CD1c-positive myeloid dendritic cell (primary cell): ENCODE measurements around the gene ECE2.
A peak's percentile ranks its signal among the peaks of the same experiment; 100 is the strongest.

Experiments used
- DNase-seq: peaks from one replicate; pipeline ENCODE4 v3.0.0-alpha.2; 2016; ENCODE audit errors: extremely low spot score

ECE2 gene

DNA sequence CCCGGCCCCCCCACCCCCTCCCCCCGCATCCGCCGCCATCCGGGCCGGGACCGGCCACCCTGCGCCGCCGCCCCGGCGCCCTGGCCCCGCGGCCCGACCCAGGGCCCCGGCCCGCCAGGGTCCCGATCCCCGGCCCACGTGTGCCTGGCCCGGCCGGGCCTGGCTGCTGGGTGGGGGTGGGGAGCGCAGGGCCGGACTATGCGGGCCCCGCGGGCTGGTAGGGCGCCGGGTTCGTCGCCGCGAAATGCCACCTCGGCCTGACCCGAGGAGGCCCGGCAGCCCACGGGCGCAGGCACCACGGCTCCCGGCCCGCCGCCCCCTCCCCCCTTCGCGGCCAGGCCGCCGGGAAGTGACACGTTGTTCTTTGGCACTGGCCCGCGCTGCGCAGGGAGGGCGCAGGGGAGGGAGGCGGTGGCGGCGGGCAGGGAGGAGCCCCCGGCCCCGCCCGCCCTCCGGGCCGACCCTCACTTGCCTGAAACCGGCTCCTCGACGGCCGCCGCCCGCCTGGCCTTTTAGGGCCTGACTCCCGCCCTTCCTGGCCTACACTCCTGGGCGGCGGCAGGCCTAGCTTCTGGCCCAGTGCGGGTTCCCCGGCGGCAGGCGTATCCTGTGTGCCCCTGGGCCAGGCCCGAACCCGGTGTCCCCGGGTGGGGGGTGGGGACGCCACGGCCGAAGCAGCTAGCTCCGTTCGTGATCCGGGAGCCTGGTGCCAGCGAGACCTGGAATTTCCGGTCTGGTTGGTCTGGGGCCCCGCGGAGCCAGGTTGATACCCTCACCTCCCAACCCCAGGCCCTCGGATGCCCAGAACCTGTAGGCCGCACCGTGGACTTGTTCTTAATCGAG lies 39.1 kb downstream of the ECE2 start:
- DNase-seq, result peak; percentile 79

DNA sequence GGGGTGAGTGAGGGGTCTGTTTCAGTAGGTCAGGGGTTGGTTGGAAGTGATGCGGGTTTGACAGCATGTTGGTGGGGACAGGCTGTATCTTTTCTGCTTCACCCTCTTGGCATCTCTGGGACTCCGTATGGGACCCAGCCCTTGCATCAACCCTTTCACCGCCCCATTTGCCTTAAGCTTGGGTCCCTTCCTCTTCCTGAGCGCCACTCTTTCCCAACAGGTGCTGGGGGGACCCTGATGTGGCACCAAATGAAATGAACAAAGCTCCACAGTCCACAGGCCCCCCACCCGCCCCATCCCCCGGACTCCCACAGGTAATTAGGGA lies 39.7 kb downstream of the ECE2 start:
- DNase-seq, result peak; percentile 26

DNA sequence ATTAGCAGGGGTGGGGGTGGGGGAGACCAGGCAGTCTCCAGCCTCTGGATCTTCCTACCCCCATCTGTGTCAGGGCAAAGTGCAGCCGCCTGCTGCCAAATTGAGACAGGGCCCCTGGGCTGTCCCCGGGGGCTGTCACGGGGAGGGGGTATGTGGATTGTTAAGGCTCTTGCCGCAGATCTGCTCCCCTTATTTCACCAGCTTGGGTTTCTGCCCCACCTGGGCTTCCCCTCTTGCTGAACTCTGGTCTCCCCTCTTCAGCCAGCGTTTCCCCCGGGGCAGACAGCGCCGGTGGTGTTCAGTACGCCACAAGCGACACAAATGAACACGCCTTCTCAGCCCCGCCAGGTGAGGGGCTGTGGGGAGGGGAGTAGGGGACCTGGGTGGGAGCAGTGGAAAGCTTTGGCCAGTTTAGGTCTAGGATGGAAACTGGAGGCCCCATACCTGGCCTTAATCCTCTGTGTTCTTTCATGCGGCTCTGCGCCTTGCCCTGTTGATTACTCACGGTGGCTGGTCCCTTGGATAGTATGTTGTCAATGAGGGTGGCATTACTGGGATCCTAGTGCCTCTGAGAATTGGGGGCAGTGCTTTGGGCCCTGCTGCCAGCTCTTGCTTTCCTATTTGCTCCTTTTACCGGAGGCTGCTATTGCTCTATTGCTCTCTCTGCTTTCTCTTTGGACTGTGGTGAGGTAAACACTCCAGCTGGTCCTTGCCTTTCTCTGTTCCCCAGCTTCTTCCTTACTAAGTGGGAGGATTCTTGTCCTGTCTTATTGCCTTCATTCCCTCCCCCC lies 40.2 kb downstream of the ECE2 start:
- no peak for DNase-seq

DNA sequence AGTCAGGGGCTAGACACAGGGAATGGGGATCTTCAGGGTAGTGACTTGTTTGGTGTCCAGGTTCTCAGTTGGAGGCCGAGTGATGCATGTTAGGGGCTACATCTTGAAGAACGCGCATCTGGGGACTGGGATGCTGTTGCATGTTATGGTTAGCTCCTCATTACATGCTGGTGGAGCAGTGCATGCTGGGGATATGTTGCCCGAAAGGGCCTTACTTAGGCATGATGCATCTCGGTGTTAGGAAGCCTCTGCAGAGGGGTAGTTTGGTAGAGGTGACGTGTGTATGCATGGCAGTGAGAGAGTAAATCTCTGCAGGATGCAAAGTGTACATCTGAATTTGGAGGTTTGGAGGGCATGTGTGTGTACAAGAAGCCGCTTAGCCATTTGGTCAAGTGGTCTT lies 41.0 kb downstream of the ECE2 start:
- DNase-seq, result no peak

DNA sequence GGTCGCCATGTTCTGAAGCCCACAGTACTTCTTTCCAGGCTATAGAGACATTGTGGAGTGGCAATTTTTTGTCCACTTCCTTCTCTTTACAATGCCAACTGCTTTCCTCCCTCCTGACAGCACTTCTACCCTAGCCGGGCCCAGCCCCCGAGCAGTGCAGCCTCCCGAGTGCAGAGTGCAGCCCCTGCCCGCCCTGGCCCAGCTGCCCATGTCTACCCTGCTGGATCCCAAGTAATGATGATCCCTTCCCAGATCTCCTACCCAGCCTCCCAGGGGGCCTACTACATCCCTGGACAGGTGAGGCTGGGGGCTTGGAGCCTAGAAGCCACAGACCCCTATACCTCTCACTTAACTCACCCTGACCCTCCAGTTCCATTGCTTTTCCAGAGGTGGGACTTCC lies 41.4 kb downstream of the ECE2 start:
- no peak for DNase-seq

DNA sequence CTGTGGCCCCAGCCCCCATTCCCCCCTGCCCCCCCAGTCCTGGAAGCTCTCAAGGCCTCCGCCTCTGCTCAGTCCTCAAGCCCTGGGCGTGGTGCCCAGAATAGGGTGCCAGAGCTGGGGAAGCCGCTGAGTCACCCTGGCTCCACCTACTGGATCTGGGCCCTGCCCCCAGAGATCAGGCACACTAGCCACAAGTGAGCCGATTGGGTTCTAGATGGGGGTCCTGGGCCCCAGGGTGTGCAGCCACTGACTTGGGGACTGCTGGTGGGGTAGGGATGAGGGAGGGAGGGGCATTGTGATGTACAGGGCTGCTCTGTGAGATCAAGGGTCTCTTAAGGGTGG lies 44.3 kb downstream of the ECE2 start:
- DNase-seq, result peak; percentile 85

DNA sequence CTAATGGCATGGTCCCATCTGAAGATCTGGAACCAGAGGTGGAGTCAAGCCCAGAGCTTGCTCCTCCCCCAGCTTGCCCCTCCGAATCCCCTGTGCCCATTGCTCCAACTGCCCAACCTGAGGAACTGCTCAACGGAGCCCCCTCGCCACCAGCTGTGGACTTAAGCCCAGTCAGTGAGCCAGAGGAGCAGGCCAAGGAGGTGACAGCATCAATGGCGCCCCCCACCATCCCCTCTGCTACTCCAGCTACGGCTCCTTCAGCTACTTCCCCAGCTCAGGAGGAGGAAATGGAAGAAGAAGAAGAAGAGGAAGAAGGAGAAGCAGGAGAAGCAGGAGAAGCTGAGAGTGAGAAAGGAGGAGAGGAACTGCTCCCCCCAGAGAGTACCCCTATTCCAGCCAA lies 45.8 kb downstream of the ECE2 start:
- no peak for DNase-seq

DNA sequence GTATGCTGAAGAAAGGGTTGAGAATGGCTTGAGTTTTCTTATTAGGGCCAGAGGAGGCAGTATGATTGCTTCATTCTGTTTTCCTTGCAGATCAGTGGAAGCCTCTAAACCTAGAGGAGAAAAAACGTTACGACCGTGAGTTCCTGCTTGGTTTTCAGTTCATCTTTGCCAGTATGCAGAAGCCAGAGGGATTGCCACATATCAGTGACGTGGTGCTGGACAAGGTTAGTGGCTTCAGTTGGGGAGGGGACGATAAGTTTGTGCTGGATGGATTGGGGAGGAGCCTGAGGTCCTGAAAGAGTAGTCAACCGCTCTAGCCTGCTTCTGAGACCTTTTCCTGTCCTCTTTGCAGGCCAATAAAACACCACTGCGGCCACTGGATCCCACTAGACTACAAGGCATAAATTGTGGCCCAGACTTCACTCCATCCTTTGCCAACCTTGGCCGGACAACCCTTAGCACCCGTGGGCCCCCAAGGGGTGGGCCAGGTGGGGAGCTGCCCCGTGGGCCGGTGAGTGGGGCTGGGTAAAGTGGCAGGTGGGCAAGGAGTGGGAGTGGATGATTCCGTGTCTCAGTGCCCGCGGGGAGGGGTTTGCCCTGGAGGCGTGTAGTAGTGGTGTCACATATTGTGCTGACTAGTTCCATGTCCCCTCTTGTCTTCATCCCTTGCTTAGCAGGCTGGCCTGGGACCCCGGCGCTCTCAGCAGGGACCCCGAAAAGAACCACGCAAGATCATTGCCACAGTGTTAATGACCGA lies 47.1 kb downstream of the ECE2 start:
- peak; percentile 85 for DNase-seq

DNA sequence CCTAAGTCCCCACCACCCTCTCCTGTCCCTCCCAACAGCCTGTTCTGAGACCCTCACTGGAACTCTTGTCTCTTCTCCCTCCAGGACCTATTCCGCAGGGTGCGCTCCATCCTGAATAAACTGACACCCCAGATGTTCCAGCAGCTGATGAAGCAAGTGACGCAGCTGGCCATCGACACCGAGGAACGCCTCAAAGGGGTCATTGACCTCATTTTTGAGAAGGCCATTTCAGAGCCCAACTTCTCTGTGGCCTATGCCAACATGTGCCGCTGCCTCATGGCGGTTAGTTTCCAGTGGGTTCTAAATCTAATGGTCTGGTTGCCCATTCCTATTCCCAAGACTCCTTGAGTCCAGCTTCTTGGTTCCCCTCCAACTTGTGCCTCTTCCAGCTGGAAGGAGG lies 47.9 kb downstream of the ECE2 start:
- no peak for DNase-seq

DNA sequence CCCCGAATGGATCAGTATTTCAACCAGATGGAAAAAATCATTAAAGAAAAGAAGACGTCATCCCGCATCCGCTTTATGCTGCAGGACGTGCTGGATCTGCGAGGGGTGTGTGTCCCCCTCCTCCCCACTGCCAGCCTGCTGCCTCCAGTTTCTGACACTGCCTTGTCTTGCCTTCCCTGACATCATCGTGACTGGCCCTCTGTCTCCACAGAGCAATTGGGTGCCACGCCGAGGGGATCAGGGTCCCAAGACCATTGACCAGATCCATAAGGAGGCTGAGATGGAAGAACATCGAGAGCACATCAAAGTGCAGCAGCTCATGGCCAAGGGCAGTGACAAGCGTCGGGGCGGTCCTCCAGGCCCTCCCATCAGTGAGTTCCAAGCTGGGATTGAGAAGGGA lies 49.4 kb downstream of the ECE2 start:
- no peak for DNase-seq

DNA sequence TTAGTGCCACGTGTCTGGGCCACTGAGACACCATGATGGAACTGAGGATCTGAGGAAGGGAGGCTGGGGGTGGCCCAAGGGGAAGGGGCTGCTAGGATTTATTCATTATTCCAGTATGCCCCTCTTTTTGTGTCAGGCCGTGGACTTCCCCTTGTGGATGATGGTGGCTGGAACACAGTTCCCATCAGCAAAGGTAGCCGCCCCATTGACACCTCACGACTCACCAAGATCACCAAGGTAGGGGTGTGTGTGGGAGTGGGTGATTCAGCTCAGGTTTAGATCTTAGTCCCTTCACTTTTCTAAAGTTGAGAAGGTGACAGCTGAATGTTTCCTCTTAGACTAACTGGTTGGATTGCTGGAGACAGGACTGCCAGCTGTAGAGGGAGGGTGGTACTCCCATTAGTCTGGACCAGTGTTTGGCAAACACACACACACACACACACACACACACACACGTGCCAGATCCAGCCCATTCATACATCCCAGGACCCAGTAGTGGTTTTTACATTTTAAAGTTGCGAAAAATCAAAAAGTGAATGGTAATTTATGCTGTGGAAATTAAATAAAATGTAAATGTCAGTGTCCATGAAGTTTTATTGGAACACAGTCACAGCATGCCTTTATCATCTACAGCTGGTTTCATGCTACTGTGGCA lies 50.0 kb downstream of the ECE2 start:
- no peak for DNase-seq

DNA sequence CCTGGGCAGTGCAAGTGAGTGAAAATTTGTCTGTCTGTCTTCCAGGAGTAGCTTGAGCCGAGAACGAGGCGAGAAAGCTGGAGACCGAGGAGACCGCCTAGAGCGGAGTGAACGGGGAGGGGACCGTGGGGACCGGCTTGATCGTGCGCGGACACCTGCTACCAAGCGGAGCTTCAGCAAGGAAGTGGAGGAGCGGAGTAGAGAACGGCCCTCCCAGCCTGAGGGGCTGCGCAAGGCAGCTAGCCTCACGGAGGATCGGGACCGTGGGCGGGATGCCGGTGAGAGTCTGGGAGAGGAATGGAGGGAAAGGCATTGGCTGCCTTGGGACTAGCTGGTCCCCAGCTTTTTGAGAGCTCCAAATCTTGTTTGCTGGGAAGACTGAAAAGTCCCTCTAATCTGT lies 51.3 kb downstream of the ECE2 start:
- DNase-seq, result no peak

DNA sequence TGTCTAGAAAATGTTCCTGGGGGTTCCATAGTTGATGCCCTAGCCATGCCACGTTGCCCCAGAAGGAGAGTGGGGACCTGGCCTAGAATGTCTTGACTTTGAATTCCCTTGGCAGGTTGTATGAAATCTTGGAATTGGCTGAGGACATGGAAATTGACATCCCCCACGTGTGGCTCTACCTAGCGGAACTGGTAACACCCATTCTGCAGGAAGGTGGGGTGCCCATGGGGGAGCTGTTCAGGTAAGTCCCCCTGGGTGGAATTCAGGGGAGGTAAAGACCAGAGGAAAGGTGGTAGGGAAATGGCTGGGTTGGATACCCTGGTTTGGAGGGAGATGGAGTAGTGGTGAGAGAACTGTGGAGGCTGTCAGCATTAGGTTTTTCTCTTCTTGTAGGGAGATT lies 52.7 kb downstream of the ECE2 start:
- DNase-seq, result no peak

DNA sequence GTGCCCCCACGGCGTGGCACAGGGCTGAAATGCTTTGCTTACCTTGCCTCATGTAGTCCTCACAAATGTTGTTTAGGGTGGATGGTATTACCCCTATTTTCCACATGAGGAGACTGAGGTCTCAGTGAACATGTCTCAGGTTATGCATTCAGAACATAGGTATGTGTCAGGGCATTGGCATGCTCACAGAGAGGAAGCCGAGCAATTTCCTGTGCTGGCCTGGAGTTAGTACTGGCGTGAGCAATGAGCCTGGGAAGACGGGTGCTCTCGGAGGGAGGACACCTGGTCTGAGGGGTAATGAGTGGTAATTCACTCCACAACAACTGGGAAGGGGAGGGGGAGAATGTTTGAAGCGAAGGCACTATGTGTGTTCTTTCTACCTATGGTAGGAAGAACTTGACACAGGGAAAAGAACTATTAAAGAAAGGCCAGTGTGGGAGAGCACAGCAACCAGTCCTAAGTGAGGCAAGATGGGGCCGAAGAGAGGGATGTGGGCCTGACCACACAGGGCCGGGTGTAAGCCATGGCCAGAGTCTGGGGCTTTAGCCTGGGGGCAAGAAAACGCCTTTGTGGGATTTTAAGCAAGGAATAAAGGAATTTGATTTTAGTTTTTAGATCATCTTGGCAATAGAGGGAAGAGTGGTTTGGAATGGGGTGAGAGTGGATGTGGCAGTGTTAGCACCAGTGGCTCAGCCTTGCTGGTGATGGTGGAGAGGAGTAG lies 56.7 kb downstream of the ECE2 start:
- DNase-seq, result no peak

DNA sequence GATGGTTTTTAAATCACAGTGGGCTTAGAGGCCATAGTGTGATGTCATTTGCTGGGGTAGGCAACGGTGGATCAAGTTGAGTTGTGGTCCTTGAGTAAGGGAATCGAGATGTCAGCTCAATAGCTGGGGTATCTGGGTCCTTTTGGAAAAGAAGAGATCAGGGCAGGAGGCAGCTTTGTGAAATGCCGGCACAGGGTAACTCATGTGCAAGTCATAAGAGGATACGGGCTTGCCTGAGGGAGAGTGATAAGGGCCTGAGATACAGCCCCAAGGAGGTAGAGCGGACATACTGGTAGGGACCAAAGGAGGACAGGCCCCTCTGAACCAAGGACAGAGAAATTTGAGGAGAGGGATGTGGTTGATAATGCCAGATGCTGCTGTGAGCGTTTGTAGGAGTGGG lies 57.4 kb downstream of the ECE2 start:
- DNase-seq, result no peak

DNA sequence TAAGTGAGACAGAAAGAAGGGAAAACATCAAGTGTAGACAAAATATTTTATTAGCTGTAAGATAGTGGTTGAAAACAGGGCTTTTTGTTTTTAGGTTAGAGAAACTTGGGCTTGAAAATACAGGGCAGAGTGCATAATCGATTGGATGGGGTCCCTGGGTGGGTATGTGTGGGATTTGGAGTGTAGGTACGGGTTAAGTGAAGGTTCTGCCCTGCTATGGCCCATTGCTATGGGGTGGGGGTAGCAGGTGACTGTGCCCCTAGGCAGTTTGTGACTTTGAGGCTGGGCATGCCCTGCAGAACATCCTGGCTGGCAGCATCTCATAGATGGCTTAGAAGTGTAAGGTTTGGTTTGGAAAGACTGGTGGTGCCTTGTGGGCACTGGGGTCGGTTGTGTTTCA lies 57.9 kb downstream of the ECE2 start:
- no peak for DNase-seq

DNA sequence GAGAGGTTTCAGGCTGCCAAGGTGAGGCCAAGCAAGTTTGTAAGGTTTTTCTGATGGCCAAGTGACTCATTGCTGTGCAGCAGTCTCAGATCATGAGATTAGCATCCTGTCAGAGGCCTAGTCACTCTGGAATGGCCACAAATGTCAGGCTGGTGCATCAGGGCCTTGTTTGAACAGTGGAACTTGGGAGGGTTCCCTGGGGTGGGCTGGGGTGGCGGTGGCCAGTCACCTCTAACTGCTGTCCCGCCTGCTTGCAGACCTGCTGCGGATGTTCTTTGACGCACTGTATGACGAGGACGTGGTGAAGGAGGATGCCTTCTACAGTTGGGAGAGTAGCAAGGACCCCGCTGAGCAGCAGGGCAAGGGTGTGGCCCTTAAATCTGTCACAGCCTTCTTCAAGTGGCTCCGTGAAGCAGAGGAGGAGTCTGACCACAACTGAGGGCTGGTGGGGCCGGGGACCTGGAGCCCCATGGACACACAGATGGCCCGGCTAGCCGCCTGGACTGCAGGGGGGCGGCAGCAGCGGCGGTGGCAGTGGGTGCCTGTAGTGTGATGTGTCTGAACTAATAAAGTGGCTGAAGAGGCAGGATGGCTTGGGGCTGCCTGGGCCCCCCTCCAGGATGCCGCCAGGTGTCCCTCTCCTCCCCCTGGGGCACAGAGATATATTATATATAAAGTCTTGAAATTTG lies 58.8 kb downstream of the ECE2 start:
- DNase-seq, result peak; percentile 23

DNA sequence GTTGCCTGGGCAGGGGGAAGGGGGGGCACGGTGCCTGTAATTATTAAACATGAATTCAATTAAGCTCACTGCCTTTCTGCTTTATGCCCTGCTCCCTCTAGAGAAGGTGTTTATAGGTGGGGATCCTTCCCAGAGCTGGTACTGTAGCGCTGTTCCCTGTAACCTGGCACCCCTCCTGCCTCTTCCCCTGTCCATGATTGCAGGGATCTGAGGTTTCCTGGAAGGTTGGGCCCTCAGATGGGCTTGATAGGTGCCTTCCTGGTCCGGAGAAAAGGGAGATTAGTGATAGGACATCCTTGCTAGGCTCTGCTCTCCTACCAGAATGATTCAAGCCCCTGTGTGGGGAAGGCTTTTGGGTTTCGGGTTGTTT lies 59.5 kb downstream of the ECE2 start:
- DNase-seq, result no peak

DNA sequence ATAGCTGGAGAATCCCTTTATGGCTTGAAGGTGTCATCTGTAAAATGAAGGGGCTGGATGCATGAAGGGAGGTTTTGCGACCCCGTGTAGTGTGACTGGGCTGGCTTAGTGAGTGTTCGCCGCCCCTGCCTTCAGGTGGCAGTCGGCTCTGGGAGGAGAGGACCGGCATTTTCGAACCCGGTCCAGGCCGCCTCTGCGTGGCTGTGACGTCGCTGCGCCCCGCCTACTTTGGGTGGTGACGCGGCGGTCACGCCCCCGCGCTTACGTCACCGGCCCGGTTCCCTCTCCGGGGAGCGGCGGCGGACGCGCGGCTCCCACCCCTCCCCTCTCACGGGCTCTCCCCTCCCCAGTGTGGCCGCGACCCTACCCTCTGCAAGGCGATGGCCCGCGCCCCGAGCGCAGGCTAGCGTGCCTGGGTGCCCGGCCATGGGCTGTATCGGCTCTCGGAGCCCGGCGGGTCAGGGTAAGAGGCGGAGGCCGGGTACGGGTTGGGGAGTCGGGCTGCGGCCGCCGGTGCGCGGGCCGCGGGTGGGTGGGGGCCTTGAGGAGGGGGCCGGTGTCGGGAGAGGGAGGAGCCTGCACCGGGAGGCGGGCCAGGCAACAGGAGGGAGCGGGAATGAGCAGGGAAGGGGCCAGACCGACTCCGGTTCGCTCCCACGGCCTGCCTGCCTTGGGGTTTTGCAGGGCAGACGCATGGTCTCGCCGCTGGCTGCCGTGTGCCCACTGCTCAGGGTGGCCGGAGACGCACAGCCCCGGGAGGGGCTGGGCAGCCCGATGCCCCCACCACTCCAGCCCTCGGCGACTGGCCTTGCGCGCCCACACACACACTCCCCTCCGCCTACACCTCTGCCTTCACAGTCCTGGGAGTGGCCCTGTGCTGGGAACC lies 60.1 kb downstream of the ECE2 start:
- peak; percentile 89 for DNase-seq
